Heart right ventricle (tissue), 16 donors: ENCODE results near the gene GLYR1. TPM values are rescaled to one million over a fixed set of nuclear protein-coding genes. Genes with fewer than 3 reads are reported as not detected.

Experiments
- ATAC-seq, 8 donors: fragments of 200-7000 bp; cut with Tn5 transposase; one replicate each; pipeline ENCODE4 v1.9.1; 2020; ENCODE audit warnings: mild to moderate bottlenecking in 8 of 8, moderate library complexity in 8 of 8, moderate number of reproducible peaks in 1 of 8
- DNase-seq, 2 donors: peaks; one replicate each; pipeline ENCODE4 v3.0.0-alpha.2; 2020
- H3K27ac ChIP-seq, 10 donors: fragments of 200-600 bp; sonication (generic) in 2 of 10; one replicate each; pipeline versions ENCODE4 v1.5.0 to v1.8.0; 2020 to 2022; ENCODE audit warnings: mild to moderate bottlenecking in 3 of 10
- H3K27me3 ChIP-seq, 7 donors: fragments of 200-600 bp; one replicate each; pipeline ENCODE4 v1.8.0; 2021 to 2022; ENCODE audit warnings: mild to moderate bottlenecking in 2 of 7
- H3K36me3 ChIP-seq, 9 donors: fragments of 200-600 bp; sonication (generic) in 1 of 9; one replicate each; pipeline versions ENCODE4 v1.5.0 to v1.8.0; 2020 to 2022; ENCODE audit warnings: mild to moderate bottlenecking in 2 of 9
- H3K4me1 ChIP-seq, 9 donors: fragments of 200-600 bp; sonication (generic) in 1 of 9; one replicate each; pipeline versions ENCODE4 v1.5.0 to v1.8.0; 2020 to 2022; ENCODE audit warnings: mild to moderate bottlenecking in 4 of 9
- H3K4me3 ChIP-seq, 10 donors: fragments of 200-600 bp; sonication (generic) in 2 of 10; one replicate each; pipeline versions ENCODE4 v1.5.0 to v1.8.0; 2020 to 2022; ENCODE audit warnings: mild to moderate bottlenecking in 7 of 10, moderate library complexity in 2 of 10
- H3K9me3 ChIP-seq, 11 donors: fragments of 200-600 bp in 10 of 11; sonication (generic) in 2 of 11; one replicate each; pipeline versions ENCODE4 v1.5.0 to v1.8.0; 2013 to 2022; ENCODE audit warnings: mild to moderate bottlenecking in 2 of 11, control low read depth in 1 of 11, moderate library complexity in 1 of 11
- WGBS, 2 donors: extraction: QIAGEN DNeasy Blood & Tissue Kit; methylation state at CpG; one replicate each; pipeline ENCODE4 v1.1.7; 2013; ENCODE audit warnings: inconsistent platforms in 1 of 2; 5-methylcytosine and 5-hydroxymethylcytosine counted together
- intact Hi-C, 10 donors: fragments of 100-400 bp; cut with DNase I; formaldehyde crosslinking; loops; one replicate each; pipeline versions ENCODE4 v1.11.1 to v1.14.2; 2022
- polyA plus RNA-seq, 2 donors: library from polyadenylated mRNA; stranded (reverse); fragments of 200-250 nt; gene quantifications; one replicate each; pipeline ENCODE4 v1.2.3, GENCODE V29; 2013
- total RNA-seq, 10 donors: library from RNA; stranded (reverse); fragmentation: NEBNext Ultra II Directional in 3 of 10; extraction: Animal tissue kit (Norgen Biotek cat#: 25700) in 3 of 10; gene quantifications; one replicate each; pipeline versions ENCODE4 v1.2.1 to v1.2.4, GENCODE V29; 2021 to 2023
- TF ChIP-seq, protein P1 (sequence below), 9 donors: fragments of 200-600 bp; sonication (generic) in 2 of 9; IDR thresholded peaks; one replicate each; pipeline versions ENCODE4 v1.5.0 to v1.8.0; 2021 to 2022; ENCODE audit warnings: antibody characterized with exemption in 9 of 9, mild to moderate bottlenecking in 5 of 9, moderate library complexity in 1 of 9
- donor health status: Arrhythmogenic right ventricular cardiomyopathy.
- donor health status: ischemic (EF 13 %, LVEDD 7.1; RV severe dilation, severe dysfunction).
- donor health status: healthy with polysubstance abuse.
- donor health status: DM: no; HTN: yes; CAD: no.
- donor health status: DM: no; HTN: no; CAD: no.
- donor health status: ischemic (EF 25% LVEDD 6.9; RV normal size, moderate dysfunction).
- donor health status: ischemic (EF 25% LVEDD 5.7; RV mildly dilated, moderate dysfunction).
- donor health status: healthy.
- donor health status: DM: yes; HTN: yes; CAD: no.
- donor health status: Ischemic cardiomyopathy.
- donor health status: ischemic (EF 35%, LVEDD 5.7; RV mildly dilated, moderate dysfunction).
- donor health status: nonischemic (EF 11% LVEDD 7.7; RV severe dilation, severe dysfunction).
- donor health status: DM: yes; HTN: yes; CAD: no.
- donor health status: PGD.
- donor health status: ischemic (EF 29% LVEDD 5.4; RV normal size, mild dysfunction).
- donor health status: nonischemic (EF 23%, LVEDD 6.1; RV moderate dilation, normal function).

Gene GLYR1
- total and polyA plus RNA-seq, 12 donors: 36.5 to 105 (median 73.3) TPM

DNA sequence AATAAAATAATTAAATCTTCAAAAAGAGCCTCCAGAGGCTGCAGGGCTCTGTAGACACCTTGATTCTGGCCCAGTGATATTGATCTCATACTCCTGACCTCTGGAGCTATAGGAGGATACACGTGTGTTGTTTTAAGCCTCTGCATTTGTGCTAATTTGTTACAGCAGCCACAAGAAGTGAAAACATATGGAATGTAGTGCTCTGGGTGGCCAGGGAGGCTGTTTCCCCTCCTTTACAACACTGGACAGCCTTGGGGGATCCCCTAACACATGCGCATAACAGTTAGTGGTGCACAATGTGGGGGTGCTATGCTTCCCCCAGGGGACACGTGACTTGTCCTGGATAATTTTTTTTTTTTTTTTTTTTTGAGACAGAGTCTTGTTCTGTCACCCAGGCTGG, 75.4 kb downstream of the GLYR1 start:
- H3K27me3 ChIP-seq: no peaks in the 10 kb centered on the region
- TF ChIP-seq, protein P1, sequence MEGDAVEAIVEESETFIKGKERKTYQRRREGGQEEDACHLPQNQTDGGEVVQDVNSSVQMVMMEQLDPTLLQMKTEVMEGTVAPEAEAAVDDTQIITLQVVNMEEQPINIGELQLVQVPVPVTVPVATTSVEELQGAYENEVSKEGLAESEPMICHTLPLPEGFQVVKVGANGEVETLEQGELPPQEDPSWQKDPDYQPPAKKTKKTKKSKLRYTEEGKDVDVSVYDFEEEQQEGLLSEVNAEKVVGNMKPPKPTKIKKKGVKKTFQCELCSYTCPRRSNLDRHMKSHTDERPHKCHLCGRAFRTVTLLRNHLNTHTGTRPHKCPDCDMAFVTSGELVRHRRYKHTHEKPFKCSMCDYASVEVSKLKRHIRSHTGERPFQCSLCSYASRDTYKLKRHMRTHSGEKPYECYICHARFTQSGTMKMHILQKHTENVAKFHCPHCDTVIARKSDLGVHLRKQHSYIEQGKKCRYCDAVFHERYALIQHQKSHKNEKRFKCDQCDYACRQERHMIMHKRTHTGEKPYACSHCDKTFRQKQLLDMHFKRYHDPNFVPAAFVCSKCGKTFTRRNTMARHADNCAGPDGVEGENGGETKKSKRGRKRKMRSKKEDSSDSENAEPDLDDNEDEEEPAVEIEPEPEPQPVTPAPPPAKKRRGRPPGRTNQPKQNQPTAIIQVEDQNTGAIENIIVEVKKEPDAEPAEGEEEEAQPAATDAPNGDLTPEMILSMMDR (IDR thresholded peaks at IDR 0.05): no peak

DNA sequence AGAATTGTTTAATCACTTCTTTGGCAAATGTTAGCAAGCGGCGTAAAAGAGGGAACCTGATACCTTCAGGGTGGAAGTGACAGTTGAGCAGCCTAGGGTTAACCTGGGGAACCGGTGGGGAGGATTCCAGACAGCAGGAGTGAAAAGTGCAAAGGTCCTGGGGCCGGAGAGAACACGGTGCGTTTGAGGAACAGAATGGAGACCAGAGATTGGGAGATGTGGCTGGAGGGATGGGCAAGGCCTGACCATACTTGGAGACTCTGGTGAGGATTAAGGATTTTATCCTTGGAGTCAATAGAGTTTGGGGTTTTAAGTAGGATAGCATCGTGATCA, 77.8 kb downstream of the GLYR1 start:
- peak overlapping the region in 9 of 10 donors; percentile 42 to 97 (median 82) for H3K4me3 ChIP-seq

More for the DNA sequence above, 75.4 kb downstream of the GLYR1 start:
- WGBS, 2 donors: 68 to 70% methylated on average over 3 of the region's 3 CpGs
- Histone ChIP-seq H3K9me3 (no peaks in the 10 kb centered on the region), H3K36me3 (no peaks in the 10 kb centered on the region), H3K27ac (no peak overlapping the region), H3K4me3 (no peak overlapping the region), H3K4me1 (peaks cover 7 to 17% (median 15%) of the 10 kb centered on the region in 9 donors)
- no peak for ATAC-seq
- intact Hi-C loops: no loop called here
- DNase-seq: no peak

DNA sequence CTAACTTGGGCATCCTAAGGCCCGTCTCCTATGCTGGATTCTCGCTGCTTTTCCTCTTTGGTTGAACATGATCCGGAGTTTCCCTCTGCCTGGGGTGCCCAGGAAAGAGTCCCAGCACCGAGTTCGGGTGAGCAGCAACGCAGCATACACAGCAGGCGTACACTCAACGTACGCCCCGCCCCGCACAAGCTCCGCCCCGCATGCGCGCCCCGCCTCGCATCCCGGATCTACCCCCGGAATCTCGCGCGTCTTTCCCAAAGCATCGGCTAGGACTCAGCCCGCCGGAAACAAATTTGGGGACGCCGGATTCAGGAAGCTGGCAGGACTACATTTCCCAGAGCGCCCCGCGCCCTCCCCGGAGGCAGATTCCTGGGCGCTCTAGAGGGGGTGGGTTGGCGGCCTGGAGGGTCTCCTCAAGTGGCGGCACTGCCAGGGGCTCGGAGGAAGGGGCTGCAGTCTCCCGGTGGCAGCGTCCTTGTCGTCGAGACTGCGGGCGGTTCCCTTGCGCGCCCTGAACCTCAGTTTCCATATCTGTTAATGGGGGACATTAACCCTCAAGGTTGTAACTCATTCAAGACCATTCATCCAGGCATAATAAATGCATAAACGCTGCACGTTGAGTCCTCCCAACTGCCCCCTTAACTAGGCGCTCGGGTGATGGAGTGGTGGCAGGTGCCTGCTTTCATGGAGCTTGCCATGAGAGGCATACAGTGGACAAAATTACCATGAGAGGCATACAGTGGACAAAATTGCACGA, 78.4 kb downstream of the GLYR1 start:
- intact Hi-C loops: loop anchor here in 3 of 10 donors (5.0 kb wide), 3 partner anchors 34 to 189 kb away; partner anchors contain the start of genes ROGDI (in 3 of the 3), ANKS3 (in 1 of the 3), DNAAF8 (in 1 of the 3) and SEC14L5 (in 1 of the 3)
- TF ChIP-seq, protein P1 (IDR thresholded peaks at IDR 0.05): no peak
- WGBS, 2 donors: 4 to 5% methylated on average over 48 of the region's 48 CpGs
- H3K4me1 ChIP-seq: peaks cover 12 to 39% (median 32%) of the 10 kb centered on the region in 9 donors
- no peaks in the 10 kb centered on the region for H3K9me3 ChIP-seq
- no peaks in the 10 kb centered on the region for H3K27me3 ChIP-seq
- peaks cover 0 to 17% (median 3%) of the 10 kb centered on the region in 9 donors for H3K36me3 ChIP-seq
- H3K4me3 ChIP-seq: peak overlapping the region; percentile 25 to 97 (median 81)
- DNase-seq (peak; percentile 98 to 99), ATAC-seq (peak; percentile 87 to 97 (median 94))
- peak overlapping the region; percentile 7 to 93 (median 88) for H3K27ac ChIP-seq

More for the DNA sequence above, 77.8 kb downstream of the GLYR1 start:
- 63 to 66% methylated on average over 7 of the region's 7 CpGs for WGBS, 2 donors
- DNase-seq (no peak), ATAC-seq (no peak)
- H3K9me3 ChIP-seq: no peaks in the 10 kb centered on the region
- H3K4me1 ChIP-seq: peaks cover 12 to 35% (median 32%) of the 10 kb centered on the region in 9 donors
- peaks cover 0 to 12% (median 0%) of the 10 kb centered on the region in 9 donors for H3K36me3 ChIP-seq
- TF ChIP-seq, protein P1 (IDR thresholded peaks at IDR 0.05): no peak
- intact Hi-C loops: loop anchor here in 3 of 10 donors (5.0 kb wide), 3 partner anchors 33 to 188 kb away; partner anchors contain the start of genes ROGDI (in 3 of the 3), ANKS3 (in 1 of the 3), DNAAF8 (in 1 of the 3) and SEC14L5 (in 1 of the 3)
- no peaks in the 10 kb centered on the region for H3K27me3 ChIP-seq
- peak overlapping the region in 8 of 10 donors; percentile 84 to 93 (median 90) for H3K27ac ChIP-seq

DNA sequence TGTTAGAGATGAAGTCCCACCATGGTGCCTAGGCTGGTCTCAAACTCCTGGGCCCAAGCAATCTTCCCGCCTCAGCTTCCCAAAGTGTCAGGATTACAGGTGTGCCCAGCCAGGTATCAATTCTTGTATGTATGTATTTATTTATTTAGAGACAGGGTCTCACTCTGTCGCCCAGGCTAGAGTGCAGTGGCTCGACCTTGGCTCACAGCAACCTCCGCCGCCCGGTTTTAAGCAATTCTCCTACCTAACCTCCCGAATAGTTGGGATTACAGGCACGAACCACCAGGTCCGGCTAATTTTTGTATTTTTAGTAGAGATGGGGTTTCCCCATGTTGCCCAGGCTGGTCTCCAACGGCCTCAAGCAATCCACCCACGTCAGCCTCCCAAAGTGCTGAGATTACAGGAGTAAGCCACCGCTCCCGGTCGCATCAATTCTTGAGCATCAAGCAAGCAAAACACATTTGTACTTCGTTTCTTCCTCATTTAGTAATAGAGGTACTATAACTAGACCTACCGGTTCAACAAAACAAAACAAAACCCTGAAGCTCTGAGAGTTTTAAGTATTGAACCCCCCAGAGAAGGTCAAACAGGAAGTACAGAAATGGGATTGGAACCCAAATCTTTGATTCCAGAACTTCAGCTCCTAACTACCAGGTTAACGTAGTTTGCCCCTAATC, 79.1 kb downstream of the GLYR1 start:
- Histone ChIP-seq H3K36me3 (peaks cover 0 to 24% (median 9%) of the 10 kb centered on the region in 9 donors), H3K27ac (peak overlapping the region; percentile 7 to 93 (median 88)), H3K4me1 (peaks cover 12 to 44% (median 32%) of the 10 kb centered on the region in 9 donors), H3K4me3 (peak overlapping the region in 9 of 10 donors; percentile 57 to 99 (median 84)), H3K9me3 (no peaks in the 10 kb centered on the region), H3K27me3 (no peaks in the 10 kb centered on the region)
- 49 to 55% methylated on average over 17 of the region's 17 CpGs for WGBS, 2 donors
- intact Hi-C loops: loop anchor here in 4 of 10 donors (2.0 to 5.0 kb wide), 4 partner anchors 34 to 189 kb away; partner anchors contain the start of genes ROGDI (in 3 of the 4), ANKS3 (in 1 of the 4), DNAAF8 (in 1 of the 4) and SEC14L5 (in 1 of the 4)
- DNase-seq (no peak), ATAC-seq (no peak)
- TF ChIP-seq, protein P1 (IDR thresholded peaks at IDR 0.05): no peak
